ENCODE results near the gene TGIF1. TPM values are rescaled to one million over a fixed set of nuclear protein-coding genes. Genes with fewer than 3 reads are reported as not detected.
A peak's percentile ranks its signal among the peaks of the same experiment; 100 is the strongest.

TGIF1 gene
- total RNA-seq, 2 donors from 2014 or later: 50.9 to 59.3 TPM

DNA sequence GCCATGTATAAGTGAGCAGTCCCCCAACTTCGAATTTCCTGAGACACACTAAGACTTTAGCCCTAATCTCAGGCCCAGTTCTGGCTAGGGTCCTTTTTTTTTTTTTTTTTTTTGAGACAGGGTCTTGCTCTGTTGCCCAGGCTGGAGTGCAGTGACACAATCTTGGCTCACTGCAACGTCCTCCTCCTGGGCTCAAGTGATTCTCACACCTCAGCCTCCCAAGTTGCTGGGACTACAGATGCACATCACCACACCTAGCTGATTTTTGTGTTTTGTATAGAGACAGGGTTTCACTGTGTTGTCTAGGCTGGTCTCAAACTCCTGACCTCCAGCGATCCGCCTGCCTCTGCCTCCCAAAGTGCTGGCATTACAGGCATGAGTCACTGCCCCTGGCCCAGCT lies 23.9 kb upstream of the TGIF1 start:
- no peak for ATAC-seq
- intact Hi-C loops (cut with DNase I, micrococcal nuclease): no loop called here
- no peak for DNase-seq

DNA sequence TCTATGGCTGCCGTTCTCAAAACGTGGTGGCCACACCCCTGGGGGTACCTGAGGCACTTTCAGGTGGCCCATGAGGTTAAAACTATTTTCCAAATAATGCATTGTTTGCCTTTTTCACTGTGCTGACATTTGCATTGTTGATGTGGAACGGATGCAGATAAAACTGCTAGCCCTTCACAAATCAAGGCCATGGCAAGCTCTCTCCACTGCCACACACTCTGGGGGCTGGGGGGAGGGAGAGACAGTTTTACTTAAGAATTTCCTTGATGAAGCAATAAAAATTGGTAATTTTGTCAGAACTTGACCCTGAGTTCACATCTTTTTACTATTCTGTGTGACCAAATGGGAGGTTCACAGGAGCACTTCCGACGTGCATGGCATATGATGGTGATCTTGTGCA lies 22.0 kb upstream of the TGIF1 start:
- no peak for DNase-seq
- no peak for ATAC-seq
- intact Hi-C loops (cut with DNase I, micrococcal nuclease): no loop called here

DNA sequence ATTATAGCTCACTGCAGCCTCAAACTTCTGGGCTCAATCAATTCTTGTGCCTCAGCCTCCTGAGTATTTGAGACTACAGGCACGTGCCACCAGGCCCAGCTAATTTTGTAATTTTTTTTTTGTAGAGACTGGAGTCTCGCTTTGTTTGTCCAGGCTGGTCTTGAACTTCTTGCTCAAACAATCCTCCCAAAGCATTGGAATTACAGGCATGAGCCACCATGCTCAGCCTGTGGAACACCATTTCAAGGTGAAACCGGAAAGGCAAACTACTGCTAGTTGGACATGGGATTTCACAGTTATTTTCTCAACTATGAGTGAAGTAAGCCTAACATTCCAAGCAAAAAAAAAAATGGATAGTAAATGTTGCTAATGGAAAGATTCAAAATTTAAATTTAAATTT lies 20.9 kb upstream of the TGIF1 start:
- DNase-seq: no peak
- ATAC-seq: no peak
- intact Hi-C loops (cut with DNase I, micrococcal nuclease): no loop called here

DNA sequence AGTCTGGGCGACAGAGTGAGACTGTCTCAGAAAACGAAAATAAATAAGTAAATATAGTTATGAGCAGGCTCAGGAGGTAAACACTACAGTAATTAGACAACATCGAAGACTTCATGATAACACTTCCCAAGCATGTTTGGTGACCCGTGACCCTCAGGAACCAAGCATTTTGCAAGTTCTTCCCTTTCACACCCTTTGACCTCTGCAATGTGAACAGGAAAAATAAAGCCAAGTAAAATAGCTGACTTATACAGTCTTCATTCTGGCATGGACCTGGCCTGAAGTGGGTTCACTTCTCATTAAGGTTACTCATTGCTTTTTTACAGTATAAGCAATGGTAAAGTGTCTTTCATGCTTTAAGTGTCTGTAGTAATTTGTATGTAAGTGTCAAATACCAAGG lies 15.3 kb upstream of the TGIF1 start:
- intact Hi-C loops (cut with DNase I, micrococcal nuclease): no loop called here
- ATAC-seq (no peak), DNase-seq (no peak)

DNA sequence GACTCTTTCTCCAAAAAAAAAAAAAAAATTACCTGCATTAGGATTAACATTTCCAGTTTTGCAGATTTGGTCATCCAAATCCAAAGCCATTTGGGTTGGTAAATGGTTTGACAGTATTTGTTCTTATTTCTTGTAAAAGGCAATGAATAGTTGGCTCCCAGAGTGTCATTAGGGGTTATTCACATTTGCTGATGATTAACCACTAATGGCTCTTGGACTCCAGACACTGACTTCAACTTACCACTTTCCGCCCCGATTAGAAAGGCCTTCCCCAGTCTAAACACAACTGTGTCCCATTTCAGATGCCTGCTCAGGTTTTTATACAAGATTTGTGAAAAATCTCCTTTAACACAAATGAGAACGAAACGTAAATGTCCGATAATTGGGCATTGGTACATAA lies 9.6 kb upstream of the TGIF1 start:
- intact Hi-C loops (cut with DNase I, micrococcal nuclease): no loop called here
- ATAC-seq (no peak), DNase-seq (no peak)

DNA sequence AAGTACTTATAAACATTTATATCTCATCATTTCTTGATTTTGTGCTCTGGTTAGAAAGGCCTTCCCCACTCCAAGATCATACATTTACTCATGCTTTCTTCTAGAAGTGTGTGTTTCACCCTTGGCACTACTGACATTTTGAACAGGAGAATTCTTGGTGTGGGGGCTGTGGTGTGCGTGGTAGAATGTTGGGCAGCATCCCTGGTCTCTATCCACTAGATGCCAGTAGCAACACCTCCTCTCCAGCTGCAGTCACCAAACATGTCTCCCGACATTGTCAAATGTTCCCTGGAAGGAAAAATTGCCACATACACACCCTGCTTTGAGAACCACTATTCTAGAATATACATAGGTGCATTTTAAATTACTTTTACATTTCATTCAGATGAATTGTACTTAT lies 8.7 kb upstream of the TGIF1 start:
- ATAC-seq (peak; percentile 84), DNase-seq (peak in 1 of 2 donors; percentile 16)
- intact Hi-C loops (cut with DNase I, micrococcal nuclease): no loop called here

DNA sequence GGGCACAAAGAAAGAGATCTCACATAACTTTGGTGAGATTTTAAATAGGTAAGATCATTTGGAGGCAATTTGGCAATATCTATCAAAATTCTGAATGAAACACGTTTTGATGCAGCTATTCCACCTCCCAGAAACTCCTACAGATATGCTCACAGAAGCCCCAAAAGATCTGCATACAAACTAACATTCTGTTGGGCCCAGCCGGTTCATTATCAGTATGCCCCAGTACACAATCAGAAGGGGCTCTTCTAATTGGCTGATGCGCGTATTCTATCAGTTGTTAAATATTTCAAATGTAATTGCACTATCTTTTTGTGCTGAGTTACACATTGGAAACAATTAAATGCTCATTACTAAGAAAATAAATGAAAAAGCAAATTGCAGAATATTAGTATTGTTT lies 7.1 kb upstream of the TGIF1 start:
- intact Hi-C loops (cut with DNase I, micrococcal nuclease): no loop called here
- no peak for DNase-seq
- no peak for ATAC-seq

DNA sequence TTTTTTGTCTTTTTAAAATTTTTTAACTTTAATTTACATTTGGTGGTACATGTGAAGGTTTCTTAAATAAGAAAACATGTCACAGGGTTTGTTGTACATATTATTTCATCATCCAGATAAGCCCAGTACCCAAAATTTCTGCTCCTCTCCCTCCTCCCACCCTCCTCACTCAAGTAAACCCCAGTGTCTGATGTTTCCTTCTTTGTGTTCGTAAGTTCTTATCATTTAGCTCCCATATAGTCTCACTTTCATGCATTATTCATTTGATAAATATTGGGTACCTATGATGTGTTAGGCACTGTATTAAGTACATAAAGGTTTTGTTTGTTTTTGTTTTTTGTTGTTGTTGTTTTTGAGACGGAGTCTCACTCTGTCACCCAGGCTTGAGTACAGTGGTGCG lies 5.7 kb upstream of the TGIF1 start:
- DNase-seq: no peak
- intact Hi-C loops (cut with DNase I, micrococcal nuclease): no loop called here
- no peak for ATAC-seq

DNA sequence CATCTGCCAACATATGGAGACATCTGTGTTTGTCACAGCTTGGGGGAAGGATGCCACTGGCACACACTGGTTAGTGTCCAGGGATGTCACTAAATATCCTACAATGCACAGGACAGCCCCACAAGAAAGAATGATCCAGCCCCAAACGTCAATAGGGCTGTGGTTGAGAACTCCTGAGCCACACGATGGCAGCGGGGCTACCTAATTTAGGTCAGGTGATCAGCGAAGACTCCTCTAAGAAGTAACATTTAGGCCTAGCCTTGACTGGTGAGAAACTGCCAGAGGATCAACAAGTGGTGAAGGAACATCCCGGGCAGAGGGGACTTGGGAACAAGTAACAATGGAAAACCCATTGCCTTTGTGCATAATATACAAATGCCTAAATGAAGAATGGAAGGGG lies 5.0 kb upstream of the TGIF1 start:
- intact Hi-C loops (cut with DNase I, micrococcal nuclease): no loop called here
- no peak for ATAC-seq

DNA sequence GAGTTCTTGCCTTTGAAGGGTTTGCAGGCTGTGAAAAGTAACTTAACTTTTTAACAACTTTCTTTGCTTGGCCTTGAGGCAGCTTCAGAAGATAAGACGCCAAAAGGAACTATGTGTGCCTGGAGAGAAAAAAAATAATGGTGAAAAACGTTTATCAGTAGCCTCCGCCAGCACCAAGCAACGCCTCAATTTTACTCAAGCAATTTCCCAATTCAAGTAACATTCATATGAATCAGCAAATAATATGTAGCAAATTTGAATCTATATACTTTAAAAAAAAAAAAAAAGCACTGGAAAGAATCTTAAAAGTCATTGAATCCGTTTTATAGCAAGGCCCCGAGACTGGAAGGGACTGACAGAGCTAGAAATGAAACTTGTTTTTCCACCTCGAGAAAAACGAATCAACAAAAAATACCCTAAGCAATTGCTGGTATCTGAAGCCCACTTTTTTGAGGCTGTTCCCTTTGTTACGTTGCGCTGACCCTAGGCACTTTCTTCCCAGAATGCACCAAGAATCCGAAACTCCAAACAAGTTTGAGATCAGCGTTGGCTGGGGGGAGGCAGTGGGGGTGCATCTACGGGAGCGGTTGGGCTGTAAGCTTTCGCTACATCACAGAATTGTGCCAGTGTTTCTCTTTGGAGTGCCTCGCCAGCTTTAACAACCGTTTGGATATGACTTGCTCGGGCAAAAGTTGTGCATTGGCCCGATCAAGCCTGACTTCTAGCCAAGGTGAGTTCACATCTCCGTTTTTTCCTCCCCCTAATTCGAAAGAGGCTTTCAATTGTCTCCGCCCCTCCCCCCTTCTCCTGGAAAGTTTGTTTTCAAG lies 2.7 kb upstream of the TGIF1 start:
- DNase-seq: peak in 1 of 2 donors; percentile 69
- intact Hi-C loops (cut with DNase I, micrococcal nuclease): no loop called here
- no peak for ATAC-seq

More for the DNA sequence above, 5.0 kb upstream of the TGIF1 start:
- no peak for DNase-seq

DNA sequence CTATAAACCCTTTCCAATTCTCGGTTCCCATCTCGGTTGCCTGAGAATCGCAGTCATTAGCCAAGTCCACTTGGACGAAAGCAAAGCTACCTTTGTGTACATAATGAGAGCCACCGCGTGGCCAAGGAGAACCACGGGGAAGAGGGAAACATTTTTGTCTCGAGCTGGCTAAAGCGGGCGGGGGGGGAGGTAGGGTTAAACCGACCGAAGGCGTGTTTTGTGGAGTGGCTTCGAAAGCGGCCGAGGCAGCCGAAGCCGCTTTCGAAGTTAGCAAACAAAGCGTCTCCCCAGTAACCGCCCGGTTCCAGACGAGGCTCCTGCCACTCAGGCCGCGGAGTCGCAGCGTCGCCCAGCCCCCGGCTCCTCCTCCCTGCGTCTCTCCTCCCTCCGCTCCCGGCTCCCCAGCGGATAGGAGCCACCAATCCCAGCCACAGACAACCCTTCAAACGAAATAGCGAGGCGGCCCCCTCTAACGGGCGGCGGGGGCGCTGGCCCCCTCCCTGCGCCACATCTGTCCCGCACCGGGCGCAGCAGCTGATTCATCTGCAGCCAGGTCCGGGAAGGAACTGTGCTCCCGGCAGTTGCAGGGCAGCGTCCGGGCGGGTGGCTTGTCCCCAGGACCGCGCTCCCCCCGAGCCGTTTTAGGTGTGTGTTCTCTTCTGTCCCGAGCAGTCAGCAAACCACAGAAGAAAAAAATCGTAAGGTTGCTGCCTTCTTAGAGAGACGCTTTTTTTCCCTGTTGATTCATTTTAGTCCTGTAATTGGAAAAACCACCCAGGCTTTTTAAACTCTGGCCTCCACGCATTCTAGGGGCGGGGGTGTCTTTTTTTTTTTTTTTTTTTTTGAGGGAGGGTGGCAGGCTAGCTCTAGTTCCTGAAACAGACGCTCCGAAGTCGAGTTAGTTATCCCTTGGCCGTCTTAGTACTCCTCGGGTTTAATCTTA lies 1.8 kb upstream of the TGIF1 start:
- intact Hi-C loops (cut with DNase I, micrococcal nuclease): no loop called here
- ATAC-seq (peak; percentile 67), DNase-seq (peak; percentile 93 to 97)

DNA sequence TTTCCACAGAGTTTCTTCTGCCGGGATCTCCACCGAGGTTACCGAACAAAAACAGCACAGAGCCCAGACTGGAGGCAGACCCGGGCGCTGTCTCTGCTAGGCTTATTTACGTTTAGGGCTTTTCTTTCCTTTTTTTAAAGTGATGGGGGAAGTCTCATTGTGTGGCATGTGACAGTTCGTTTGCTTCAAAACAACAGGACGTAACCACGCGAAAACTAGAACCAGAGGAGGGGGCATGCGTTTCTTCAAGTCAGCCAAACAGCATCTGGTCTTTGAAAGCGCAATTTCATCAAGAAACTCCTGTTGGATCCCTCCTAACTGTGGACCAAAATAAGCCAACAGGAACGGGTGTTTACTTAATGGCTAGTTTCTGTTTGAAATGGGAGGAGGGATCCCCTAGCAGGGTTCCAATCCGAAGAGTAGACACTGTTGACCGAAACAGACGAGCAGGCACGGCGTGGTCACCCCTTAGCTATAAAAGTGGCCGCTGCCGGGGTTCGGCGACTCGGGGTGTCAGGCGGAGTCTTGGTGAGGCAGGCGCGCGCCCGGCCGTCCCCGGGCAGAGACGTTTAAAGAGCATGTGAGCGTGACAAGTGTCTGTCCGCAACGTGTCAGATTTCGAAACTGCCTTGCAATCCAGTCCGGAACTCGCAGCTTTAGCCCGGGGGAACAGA lies 997 bp upstream of the TGIF1 start:
- peak; percentile 15 for ATAC-seq
- intact Hi-C loops (cut with DNase I, micrococcal nuclease): no loop called here
- peak; percentile 81 to 85 for DNase-seq

DNA sequence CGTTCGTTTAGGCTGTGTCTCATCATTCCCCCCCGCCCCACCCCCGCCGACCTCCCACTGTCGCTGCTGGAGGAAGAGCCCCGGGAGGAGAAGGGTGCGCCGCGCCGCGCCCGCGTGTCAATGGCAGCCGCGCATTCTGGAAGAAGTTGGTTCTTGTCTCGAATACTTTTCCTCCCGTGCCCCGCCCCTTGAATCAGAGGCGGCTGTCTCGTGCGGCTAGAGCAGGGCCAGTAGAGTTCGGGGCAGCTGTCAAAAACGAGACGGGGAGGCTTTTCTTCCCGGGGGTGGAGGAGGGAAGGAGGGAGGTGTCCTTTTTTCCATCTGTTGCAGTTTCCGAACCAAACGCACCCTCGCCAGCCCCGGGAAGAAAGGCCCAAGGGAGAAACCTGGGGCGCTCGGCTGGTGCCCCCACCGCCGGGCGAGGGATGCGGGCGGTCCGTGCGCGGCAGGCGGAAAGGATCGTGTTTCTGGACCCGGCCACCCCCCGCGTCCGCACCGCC lies 410 bp upstream of the TGIF1 start:
- intact Hi-C loops (cut with DNase I, micrococcal nuclease): loop anchor here (5.0 to 10.0 kb wide), 4 partner anchors 143 to 215 kb away; no protein-coding TSS in a partner anchor
- peak; percentile 19 for ATAC-seq
- peak in 1 of 2 donors; percentile 84 for DNase-seq

DNA sequence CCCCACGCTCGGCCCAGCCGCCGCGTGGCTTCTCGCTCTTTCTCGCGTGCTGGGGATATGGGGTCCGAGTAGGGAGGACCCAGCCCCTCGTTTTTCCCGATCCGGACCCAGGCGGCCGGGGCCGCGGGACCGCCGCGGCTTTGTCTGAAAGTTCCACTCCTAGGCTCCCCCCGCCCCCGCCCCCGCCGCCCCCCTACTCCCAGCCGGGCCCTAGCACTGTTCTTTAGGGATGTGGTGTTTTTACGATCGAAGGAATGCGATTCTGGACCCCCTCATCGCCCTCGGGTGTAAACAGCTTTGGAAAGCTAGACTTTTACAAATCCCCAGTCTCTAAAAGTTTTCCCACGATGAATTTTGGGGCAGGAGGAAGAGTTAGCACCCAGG lies 819 bp downstream of the TGIF1 start:
- no peak for ATAC-seq
- no peak for DNase-seq
- intact Hi-C loops (cut with DNase I, micrococcal nuclease): loop anchor here (5.0 to 10.0 kb wide), 4 partner anchors 142 to 214 kb away; no protein-coding TSS in a partner anchor

DNA sequence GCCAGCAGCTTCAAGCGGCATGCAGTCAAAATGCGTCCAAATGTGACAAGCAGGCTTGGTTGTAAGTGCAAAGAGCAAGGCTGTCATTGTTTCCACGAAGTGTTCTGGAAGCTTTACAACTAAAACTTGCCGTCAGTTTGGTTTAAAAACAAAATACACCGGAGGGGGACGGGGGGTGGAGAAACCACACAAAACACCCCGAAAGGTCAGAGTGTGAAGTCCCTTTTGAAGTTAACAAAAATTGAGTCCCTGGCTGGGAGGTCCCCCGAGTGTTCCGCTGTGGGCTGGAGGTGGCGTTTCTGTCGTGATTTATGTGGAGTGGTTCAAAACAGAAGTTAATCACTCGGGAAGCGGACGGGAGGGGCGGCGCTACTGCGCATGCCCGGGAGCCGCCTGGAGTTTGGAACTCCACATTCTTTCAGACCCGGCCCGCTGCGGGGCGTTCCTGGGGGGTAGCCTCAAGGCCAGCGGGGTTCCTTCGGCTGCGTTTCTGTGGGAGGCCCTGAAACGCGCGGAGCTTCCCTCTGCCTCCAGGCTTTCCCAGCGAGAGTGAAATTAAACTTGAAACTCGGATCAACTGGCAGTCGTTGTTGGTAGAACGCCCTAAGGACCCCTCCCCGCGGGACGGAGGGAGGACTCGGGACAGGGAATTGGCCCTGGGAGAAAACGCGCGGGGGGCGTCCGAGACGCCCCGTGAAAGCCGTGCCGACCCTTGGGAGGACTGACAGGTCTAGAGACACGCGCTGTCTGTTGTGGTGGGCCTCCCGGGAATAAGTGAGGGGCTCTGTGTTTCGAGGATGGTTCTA lies 1.4 kb downstream of the TGIF1 start:
- peak; percentile 93 to 95 for DNase-seq
- intact Hi-C loops (cut with DNase I, micrococcal nuclease): loop anchor here (5.0 to 10.0 kb wide), 4 partner anchors 141 to 213 kb away; no protein-coding TSS in a partner anchor
- peak; percentile 40 for ATAC-seq

DNA sequence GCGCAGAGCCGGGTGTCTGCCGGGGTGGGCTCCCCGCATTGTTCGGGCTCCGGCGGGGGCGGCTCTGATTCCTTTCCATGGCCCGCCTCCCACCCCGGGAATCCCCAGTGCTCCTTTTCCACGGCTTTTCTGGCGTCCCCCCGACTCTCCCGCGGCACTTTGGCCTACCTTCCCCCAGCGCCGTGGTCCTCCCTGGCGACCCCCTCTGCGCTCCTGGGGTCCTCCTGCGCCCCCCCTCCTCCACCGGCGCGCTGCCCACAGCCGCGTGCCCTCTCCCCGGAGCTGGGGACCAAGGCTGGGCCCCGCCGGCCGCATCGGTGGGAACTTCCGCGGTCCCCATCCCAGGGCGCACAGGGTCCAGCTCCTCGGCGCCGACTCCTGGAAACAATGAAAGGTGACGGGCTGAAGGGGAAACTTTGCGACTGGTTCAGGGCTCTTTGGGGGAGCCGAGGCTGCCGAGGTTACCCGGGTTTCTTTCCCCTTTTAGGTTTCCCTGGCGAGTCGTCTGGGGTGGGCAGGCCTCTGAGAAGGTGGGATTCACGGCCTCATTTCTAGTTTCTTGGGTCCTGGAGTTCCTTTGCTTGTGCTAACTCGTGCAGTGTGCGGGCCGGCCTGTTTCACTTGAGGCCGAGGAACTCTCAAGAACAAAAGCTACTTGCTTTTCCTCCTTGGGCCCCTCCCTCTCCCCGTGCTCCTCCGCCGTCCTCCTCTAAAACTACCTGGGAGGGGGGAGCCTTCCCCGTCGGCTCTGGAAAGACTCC lies 2.2 kb downstream of the TGIF1 start:
- intact Hi-C loops (cut with DNase I, micrococcal nuclease): loop anchor here (5.0 to 10.0 kb wide), 4 partner anchors 140 to 213 kb away; no protein-coding TSS in a partner anchor
- ATAC-seq (peak; percentile 11), DNase-seq (peak; percentile 72 to 85)

Data from left colon (tissue), 2 donors.